ENCODE data around the gene TNFSF9.

TNFSF9 gene

DNA sequence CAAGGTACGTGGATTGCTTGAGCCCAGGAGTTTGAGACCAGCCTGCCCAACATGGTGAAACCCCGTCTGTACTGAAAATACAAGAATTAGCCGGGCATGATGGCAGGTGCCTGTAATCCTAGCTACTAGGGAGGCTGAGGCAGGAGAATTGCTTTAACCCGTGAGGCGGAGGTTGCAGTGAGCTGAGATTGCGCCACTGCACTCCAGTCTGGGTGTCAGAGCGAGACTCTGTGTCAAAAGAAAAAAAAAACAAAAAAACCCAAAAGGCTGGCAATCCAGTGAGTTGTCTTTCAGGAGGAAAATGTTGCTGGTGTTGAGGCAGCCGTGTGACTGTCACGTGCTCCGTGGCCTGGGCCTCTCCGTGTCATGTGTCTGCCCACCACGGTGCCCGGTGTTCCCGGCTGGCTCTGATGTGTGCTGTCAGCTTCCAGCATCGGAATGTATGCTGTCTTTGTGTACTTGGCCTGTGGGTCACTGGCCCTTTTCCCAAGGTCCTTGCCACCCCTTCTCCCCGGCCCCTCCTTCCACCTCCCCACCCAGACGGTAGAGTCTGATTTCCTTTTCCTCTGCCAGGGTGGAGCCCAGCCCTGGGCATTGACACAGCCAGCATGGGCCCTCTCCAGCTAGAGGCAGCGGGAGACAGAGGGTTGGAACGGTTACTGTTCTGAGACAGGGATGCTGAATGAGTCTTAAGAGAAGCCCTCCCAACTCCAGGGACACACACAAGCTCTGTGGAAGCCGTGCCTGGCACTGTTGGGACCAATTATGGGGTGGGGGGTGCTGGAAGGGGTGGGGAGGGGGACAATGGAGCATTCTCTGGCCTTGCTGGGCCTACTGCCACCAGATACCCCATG is 21.5 kb upstream of the TNFSF9 start:
- H3K27me3 ChIP-seq: no peaks in the 10 kb centered on the region
- H3K9ac ChIP-seq: no peak overlapping the region
- H3K4me1 ChIP-seq: peaks cover 8% of the 10 kb centered on the region
- no peak overlapping the region for H3K4me2 ChIP-seq
- no peak for TF ChIP-seq Cebpa-rat (IDR thresholded peaks at IDR 0.05)
- H3K27ac ChIP-seq: no peak overlapping the region
- H3K4me3 ChIP-seq: no peak overlapping the region
- H4K20me1 ChIP-seq: no peaks in the 10 kb centered on the region
- H3K36me3 ChIP-seq: no peaks in the 10 kb centered on the region
- no peaks in the 10 kb centered on the region for H3K9me3 ChIP-seq

GRCh38 chr19:6510618-6511017 is 20.2 kb upstream of the TNFSF9 start:
- no peaks in the 10 kb centered on the region for H3K36me3 ChIP-seq
- no peaks in the 10 kb centered on the region for H3K27me3 ChIP-seq
- no peak for TF ChIP-seq Cebpa-rat (IDR thresholded peaks at IDR 0.05)
- no peaks in the 10 kb centered on the region for H3K4me1 ChIP-seq
- H3K4me3 ChIP-seq: no peak overlapping the region
- H3K9ac ChIP-seq: no peak overlapping the region
- H3K27ac ChIP-seq: no peak overlapping the region
- H3K4me2 ChIP-seq: no peak overlapping the region
- H4K20me1 ChIP-seq: no peaks in the 10 kb centered on the region
- H3K9me3 ChIP-seq: no peaks in the 10 kb centered on the region

- no peaks in the 10 kb centered on the region for H3K36me3 ChIP-seq
- H4K20me1 ChIP-seq: no peaks in the 10 kb centered on the region
- H3K4me2 ChIP-seq: no peak overlapping the region
- peaks cover 22% of the 10 kb centered on the region for H3K4me1 ChIP-seq
- no peak overlapping the region for H3K9ac ChIP-seq
- no peaks in the 10 kb centered on the region for H3K27me3 ChIP-seq
- no peak overlapping the region for H3K27ac ChIP-seq
- H3K4me3 ChIP-seq: no peak overlapping the region
- no peaks in the 10 kb centered on the region for H3K9me3 ChIP-seq
- TF ChIP-seq Cebpa-rat (IDR thresholded peaks at IDR 0.05): no peak
These were observed 16.7 kb upstream of the TNFSF9 start for GRCh38 chr19:6514089-6514488.

- Histone ChIP-seq H3K36me3 (no peaks in the 10 kb centered on the region), H3K4me2 (no peak overlapping the region), H3K27me3 (no peaks in the 10 kb centered on the region), H3K9me3 (no peaks in the 10 kb centered on the region), H3K4me3 (no peak overlapping the region), H4K20me1 (no peaks in the 10 kb centered on the region), H3K27ac (no peak overlapping the region), H3K4me1 (peaks cover 25% of the 10 kb centered on the region), H3K9ac (no peak overlapping the region)
- no peak for TF ChIP-seq Cebpa-rat (IDR thresholded peaks at IDR 0.05)
These were observed 15.8 kb upstream of the TNFSF9 start for GRCh38 chr19:6514926-6515544.

DNA sequence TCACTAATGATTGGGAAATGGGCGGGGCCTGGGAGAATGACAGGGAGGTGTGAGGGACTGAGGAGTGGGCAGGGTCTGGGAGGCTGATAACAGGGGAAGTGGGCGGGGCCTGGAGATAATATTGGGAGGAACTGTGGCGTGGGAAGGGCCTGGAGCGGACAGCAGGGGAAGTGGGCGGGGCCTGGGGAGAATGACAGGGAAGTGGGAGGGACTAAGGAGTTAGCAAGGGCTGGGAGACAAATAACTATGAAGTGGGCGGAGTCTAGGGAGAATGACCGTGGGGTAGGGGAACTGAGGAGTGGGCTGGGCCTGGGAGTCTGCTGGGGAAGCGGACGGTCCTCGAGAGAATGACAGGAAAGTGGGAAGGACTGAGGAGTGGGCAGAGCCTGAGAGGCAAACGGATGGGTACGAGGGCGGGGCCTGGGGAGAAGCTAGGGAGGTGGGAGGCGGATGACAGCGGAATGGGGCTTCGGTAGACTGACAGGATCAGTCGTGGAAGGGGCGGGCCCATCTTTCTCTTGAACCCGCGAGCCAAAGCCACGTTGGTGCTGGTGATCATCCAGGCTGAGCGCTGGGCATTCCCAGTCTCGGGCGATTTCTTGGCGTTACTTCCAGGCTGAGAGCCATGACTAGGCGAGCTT is 14.7 kb upstream of the TNFSF9 start:
- H3K4me1 ChIP-seq: peaks cover 25% of the 10 kb centered on the region
- no peaks in the 10 kb centered on the region for H4K20me1 ChIP-seq
- peak overlapping the region; percentile 97 for H3K4me2 ChIP-seq
- no peaks in the 10 kb centered on the region for H3K9me3 ChIP-seq
- peak overlapping the region; percentile 70 for H3K27ac ChIP-seq
- H3K9ac ChIP-seq: peak overlapping the region; percentile 83
- H3K27me3 ChIP-seq: no peaks in the 10 kb centered on the region
- H3K4me3 ChIP-seq: peak overlapping the region; percentile 85
- TF ChIP-seq Cebpa-rat (IDR thresholded peaks at IDR 0.05): no peak
- H3K36me3 ChIP-seq: no peaks in the 10 kb centered on the region

DNA sequence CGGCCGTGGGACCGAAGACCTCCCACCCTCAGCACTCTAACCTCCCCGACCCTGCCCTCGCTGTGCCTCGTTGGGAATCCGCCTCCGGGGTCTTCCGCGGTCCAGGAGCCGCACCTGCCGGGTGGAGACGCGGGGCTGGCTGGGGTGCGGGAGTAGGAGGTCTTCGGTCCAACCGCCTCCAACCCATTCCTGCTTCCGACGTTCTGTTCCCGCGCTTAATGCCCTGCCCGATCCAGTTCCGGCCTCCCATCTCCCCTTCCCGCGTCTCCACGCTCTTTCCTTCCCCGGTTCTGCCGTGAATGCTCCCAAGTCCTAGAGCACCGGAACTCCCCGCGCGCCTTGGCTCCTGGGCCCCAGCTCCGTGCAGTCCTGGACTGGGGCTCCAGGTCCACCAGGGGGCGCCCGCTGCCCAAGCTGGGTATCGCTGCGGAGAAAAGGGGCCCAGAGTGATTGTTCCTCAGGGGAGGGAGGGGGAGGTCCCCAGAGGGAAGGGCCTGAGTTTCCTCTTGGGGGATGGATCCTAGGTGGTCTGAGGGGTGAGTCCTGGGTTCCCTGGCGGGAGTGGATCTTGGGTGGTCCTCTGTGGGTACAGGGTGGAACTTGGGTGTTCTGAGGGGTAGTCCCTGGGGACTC is 14.1 kb upstream of the TNFSF9 start:
- H3K27ac ChIP-seq: peak overlapping the region; percentile 70
- H3K4me3 ChIP-seq: peak overlapping the region; percentile 85
- H3K27me3 ChIP-seq: no peaks in the 10 kb centered on the region
- no peaks in the 10 kb centered on the region for H3K9me3 ChIP-seq
- no peaks in the 10 kb centered on the region for H4K20me1 ChIP-seq
- no peaks in the 10 kb centered on the region for H3K36me3 ChIP-seq
- no peak for TF ChIP-seq Cebpa-rat (IDR thresholded peaks at IDR 0.05)
- peak overlapping the region; percentile 83 for H3K9ac ChIP-seq
- peaks cover 28% of the 10 kb centered on the region for H3K4me1 ChIP-seq
- H3K4me2 ChIP-seq: peak overlapping the region; percentile 97

GRCh38 chr19:6518145-6518911 is 12.5 kb upstream of the TNFSF9 start:
- Histone ChIP-seq H3K4me2 (peak overlapping the region; percentile 97), H3K4me1 (peaks cover 39% of the 10 kb centered on the region), H3K9ac (peak overlapping the region; percentile 27; the same call in 1 of the 2 replicates), H3K36me3 (no peaks in the 10 kb centered on the region), H3K4me3 (no peak overlapping the region), H3K27ac (peak overlapping the region; percentile 41; the same call in 1 of the 2 replicates), H3K27me3 (no peaks in the 10 kb centered on the region), H4K20me1 (no peaks in the 10 kb centered on the region), H3K9me3 (no peaks in the 10 kb centered on the region)
- TF ChIP-seq Cebpa-rat (IDR thresholded peaks at IDR 0.05): no peak

GRCh38 chr19:6519289-6519688 is 11.5 kb upstream of the TNFSF9 start:
- TF ChIP-seq Cebpa-rat (IDR thresholded peaks at IDR 0.05): no peak
- Histone ChIP-seq H3K4me2 (no peak overlapping the region), H4K20me1 (no peaks in the 10 kb centered on the region), H3K4me3 (no peak overlapping the region), H3K4me1 (peaks cover 39% of the 10 kb centered on the region), H3K9me3 (no peaks in the 10 kb centered on the region), H3K27ac (no peak overlapping the region), H3K9ac (no peak overlapping the region), H3K27me3 (no peaks in the 10 kb centered on the region), H3K36me3 (no peaks in the 10 kb centered on the region)

Measured in BLaER1 (cell line).